Smooth muscle cell (in vitro differentiated cells): ENCODE measurements around the gene PI16. TPM values are rescaled to one million over a fixed set of nuclear protein-coding genes. Genes with fewer than 3 reads are reported as not detected.

Source experiments
- DNase-seq: peaks from one replicate; lab custom pipeline; 2025; ENCODE audit not compliant: unreplicated experiment; lab: John Stamatoyannopoulos, UW
- H2AFZ ChIP-seq: fragments of 200-600 bp; sonication (generic); 2 replicates; pipeline ENCODE4 v1.6.0; 2016; ENCODE audit warnings: antibody characterized with exemption, low read depth, mild to moderate bottlenecking
- H3F3A ChIP-seq: fragments of 200-600 bp; sonication (generic); 2 replicates; pipeline ENCODE4 v1.6.0; 2017; ENCODE audit warnings: antibody characterized with exemption, low read depth
- H3K27ac ChIP-seq: fragments of 200-600 bp; sonication (generic); 2 replicates; pipeline ENCODE4 v1.5.1; 2016; ENCODE audit warnings: low read depth, mild to moderate bottlenecking
- H3K27me3 ChIP-seq: fragments of 200-600 bp; sonication (generic); 2 replicates; pipeline ENCODE4 v1.6.1; 2016; ENCODE audit warnings: low read depth, mild to moderate bottlenecking
- H3K36me3 ChIP-seq: fragments of 200-600 bp; sonication (generic); 2 replicates; pipeline ENCODE4 v1.5.1; 2016; ENCODE audit warnings: low read depth
- H3K4me1 ChIP-seq: fragments of 200-600 bp; sonication (generic); 2 replicates; pipeline ENCODE4 v1.5.1; 2016; ENCODE audit warnings: low read depth
- H3K4me2 ChIP-seq: fragments of 200-600 bp; sonication (generic); 2 replicates; pipeline ENCODE4 v1.6.0; 2016; ENCODE audit warnings: mild to moderate bottlenecking
- H3K4me3 ChIP-seq: fragments of 200-600 bp; sonication (generic); 2 replicates; pipeline ENCODE4 v1.5.1; 2016; ENCODE audit warnings: mild to moderate bottlenecking
- H3K79me2 ChIP-seq: fragments of 200-600 bp; sonication (generic); 2 replicates; pipeline ENCODE4 v1.6.0; 2016; ENCODE audit warnings: low read depth, mild to moderate bottlenecking
- H3K9ac ChIP-seq: fragments of 200-600 bp; sonication (generic); 2 replicates; pipeline ENCODE4 v1.6.0; 2016; ENCODE audit warnings: low read depth
- H3K9me3 ChIP-seq: fragments of 200-600 bp; sonication (generic); replicated peaks from 2 replicates; pipeline ENCODE4 v1.5.1; 2016; ENCODE audit warnings: low read depth
- H4K20me1 ChIP-seq: fragments of 200-600 bp; sonication (generic); 2 replicates; pipeline ENCODE4 v1.6.0; 2016; ENCODE audit warnings: low read depth
- CTCF ChIP-seq: fragments of 200-600 bp; sonication (generic); IDR thresholded peaks from 2 replicates; pipeline ENCODE4 v1.5.1; 2017; ENCODE audit warnings: borderline replicate concordance, mild to moderate bottlenecking, antibody characterized with exemption; ENCODE audit not compliant: insufficient read depth, poor library complexity, severe bottlenecking
- WGBS: methylation state at CpG from one replicate; pipeline ENCODE4 v1.1.7; 2016; ENCODE audit warnings: low lambda C conversion rate; 5-methylcytosine and 5-hydroxymethylcytosine counted together
- polyA plus RNA-seq: library from polyadenylated mRNA; unstranded; fragments of >200 nt; fragmentation: Nextera tagmentation; extraction: Ambion mirVana; gene quantifications from 2 replicates; pipeline ENCODE4 v1.2.1, GENCODE V29; 2016
- total RNA-seq: library from RNA; depleted of rRNA; stranded (reverse); fragments of >200 nt; gene quantifications from 2 replicates; pipeline ENCODE4 v1.2.3, GENCODE V29; 2014

The PI16 gene
- total and polyA plus RNA-seq, 2 experiments from 2014 or later, result 1.2 to 9.6 TPM

GRCh38 chr6:36970892-36971842 is 16.6 kb downstream of the PI16 start:
- TF ChIP-seq CTCF, result no peak
- WGBS, result 91% methylated on average over 17 of the region's 17 CpGs
- Histone ChIP-seq H3K79me2 (no peaks in the 10 kb centered on the region), H4K20me1 (peaks cover 42% of the 10 kb centered on the region), H2AFZ (no peak overlapping the region), H3K9ac (no peak overlapping the region), H3K36me3 (peaks cover 18% of the 10 kb centered on the region), H3F3A (peaks cover 14% of the 10 kb centered on the region), H3K4me3 (no peak overlapping the region), H3K4me2 (no peak overlapping the region), H3K27me3 (no peaks in the 10 kb centered on the region), H3K9me3 (no peaks in the 10 kb centered on the region), H3K27ac (no peak overlapping the region), H3K4me1 (no peaks in the 10 kb centered on the region)
- no peak for DNase-seq

GRCh38 chr6:36971921-36972673 is 17.6 kb downstream of the PI16 start:
- H4K20me1 ChIP-seq, result peaks cover 49% of the 10 kb centered on the region
- peaks cover 2% of the 10 kb centered on the region for H3K79me2 ChIP-seq
- no peak overlapping the region for H3K27ac ChIP-seq
- H3F3A ChIP-seq, result peaks cover 14% of the 10 kb centered on the region
- WGBS, result 82% methylated on average over 14 of the region's 14 CpGs
- TF ChIP-seq CTCF, result no peak
- H2AFZ ChIP-seq, result no peak overlapping the region
- peaks cover 18% of the 10 kb centered on the region for H3K36me3 ChIP-seq
- H3K27me3 ChIP-seq, result no peaks in the 10 kb centered on the region
- no peak overlapping the region for H3K4me2 ChIP-seq
- no peak overlapping the region for H3K4me3 ChIP-seq
- no peaks in the 10 kb centered on the region for H3K9me3 ChIP-seq
- no peaks in the 10 kb centered on the region for H3K4me1 ChIP-seq
- H3K9ac ChIP-seq, result no peak overlapping the region
- no peak for DNase-seq

DNA sequence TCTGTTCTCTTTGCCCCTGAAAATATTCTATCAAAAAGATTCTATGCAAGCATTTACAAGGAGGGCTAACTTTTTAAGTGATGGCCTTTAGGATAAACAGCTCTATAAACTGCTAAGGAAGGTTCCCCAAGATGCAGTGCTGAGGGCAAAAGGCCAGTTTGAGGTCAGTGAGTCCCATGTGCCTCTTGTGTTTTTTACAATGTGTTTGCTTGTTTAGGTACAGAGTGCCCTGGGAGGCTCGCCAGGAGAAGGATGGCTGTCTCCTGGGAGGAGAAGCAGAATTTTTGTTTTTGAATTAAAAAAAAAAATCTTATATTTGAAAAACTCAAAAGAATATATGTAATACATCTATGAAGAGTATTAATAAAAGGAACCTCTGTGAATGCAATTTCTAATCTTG is 18.7 kb downstream of the PI16 start:
- Histone ChIP-seq H3K27me3 (no peaks in the 10 kb centered on the region), H3K79me2 (peaks cover 4% of the 10 kb centered on the region), H2AFZ (no peak overlapping the region), H3K4me1 (no peaks in the 10 kb centered on the region), H3K4me3 (no peak overlapping the region), H4K20me1 (peaks cover 59% of the 10 kb centered on the region), H3K9ac (no peak overlapping the region), H3K27ac (no peak overlapping the region), H3K36me3 (peaks cover 12% of the 10 kb centered on the region), H3F3A (peaks cover 11% of the 10 kb centered on the region), H3K4me2 (no peak overlapping the region), H3K9me3 (no peaks in the 10 kb centered on the region)
- WGBS, result 95% methylated on average over 1 of the region's 1 CpG
- TF ChIP-seq CTCF, result no peak
- no peak for DNase-seq
